SK-N-DZ (cell line): ENCODE data around the gene KRTDAP.

Experiments used
- DNase-seq: peaks from one replicate; pipeline ENCODE4 v3.0.0-alpha.2; 2015; ENCODE audit warnings: low spot score

Gene KRTDAP

DNA sequence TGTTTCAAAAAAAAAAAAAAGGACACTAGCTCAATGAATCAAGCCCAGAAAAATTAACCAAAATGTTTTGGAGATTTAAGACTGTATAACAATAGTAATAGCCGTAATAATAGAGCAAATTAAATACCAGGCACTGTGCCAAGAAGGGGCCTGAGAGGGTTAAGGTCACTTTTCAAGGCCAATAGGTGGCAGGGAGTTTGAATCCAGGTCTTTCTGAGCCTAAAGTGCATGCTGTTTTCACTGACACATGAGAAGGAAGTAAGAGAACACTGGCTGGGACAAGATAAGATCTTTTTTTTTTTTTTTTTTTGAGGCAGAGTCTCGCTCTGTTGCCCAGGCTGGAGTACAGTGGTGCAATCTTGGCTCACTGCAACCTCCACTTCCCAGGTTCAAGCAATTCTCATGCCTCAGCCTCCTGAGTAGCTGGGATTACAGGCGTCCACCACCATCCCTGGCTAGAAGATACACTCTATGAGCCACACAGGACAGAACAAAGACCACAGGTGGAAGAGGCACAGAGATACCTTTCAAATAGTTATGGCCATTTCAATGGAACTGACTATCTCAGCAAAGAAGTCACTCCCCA, 34.6 kb downstream of the KRTDAP start:
- DNase-seq = no peak

DNA sequence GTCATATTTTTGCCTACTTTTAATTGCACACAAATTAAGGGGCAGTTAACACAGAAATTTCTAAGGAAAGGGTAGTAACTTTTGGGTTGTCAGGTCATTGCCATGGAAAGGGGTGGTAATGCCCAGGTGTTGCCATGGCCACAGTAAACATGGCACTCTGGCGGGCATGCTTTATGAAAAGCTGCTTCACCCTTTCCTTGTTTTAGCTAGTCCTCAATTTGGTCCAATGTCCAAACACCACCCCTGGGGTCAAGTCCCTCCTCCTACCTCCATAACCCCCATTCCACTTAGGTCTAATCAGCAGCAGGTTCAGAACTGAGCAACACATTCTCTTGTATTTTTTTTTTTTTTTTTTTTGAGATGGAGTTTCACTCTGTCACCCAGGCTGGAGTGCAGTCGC, 35.6 kb downstream of the KRTDAP start:
- DNase-seq = no peak

DNA sequence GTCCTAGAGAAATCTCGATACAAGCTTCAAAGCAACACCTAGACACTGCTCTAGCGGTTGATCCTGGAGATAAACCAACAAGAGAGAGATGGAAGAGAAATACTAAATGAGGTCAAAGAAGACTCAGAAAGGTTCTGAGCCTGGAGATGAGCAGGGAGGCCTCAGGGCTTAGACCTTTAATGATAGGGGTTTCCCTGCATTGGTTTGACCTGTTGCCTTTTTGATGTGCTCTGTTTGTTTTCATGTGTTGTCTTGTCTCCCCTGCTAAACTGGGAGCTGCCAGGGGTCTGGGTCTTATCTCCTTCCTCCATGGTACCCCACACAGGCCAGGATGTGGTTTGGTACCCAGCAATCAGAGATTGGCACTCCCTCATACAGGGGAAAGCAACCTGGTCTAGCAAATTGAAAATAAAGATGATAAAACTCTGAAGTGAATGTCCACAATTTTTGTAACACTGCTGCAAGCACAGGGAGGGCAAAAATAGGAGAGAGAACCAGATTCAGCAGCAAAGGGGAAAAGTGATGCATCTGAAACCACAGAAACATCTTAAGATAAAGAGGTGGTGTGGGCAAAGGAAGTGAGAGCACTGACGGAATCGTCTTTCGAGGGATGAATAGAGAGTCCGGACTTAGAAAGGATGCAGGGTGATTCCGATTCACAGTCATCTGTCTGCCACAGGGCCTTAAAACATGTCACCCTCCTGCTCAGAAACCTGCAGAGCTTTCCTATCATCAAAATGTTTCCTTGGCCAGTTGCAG, 38.7 kb downstream of the KRTDAP start:
- DNase-seq = no peak

DNA sequence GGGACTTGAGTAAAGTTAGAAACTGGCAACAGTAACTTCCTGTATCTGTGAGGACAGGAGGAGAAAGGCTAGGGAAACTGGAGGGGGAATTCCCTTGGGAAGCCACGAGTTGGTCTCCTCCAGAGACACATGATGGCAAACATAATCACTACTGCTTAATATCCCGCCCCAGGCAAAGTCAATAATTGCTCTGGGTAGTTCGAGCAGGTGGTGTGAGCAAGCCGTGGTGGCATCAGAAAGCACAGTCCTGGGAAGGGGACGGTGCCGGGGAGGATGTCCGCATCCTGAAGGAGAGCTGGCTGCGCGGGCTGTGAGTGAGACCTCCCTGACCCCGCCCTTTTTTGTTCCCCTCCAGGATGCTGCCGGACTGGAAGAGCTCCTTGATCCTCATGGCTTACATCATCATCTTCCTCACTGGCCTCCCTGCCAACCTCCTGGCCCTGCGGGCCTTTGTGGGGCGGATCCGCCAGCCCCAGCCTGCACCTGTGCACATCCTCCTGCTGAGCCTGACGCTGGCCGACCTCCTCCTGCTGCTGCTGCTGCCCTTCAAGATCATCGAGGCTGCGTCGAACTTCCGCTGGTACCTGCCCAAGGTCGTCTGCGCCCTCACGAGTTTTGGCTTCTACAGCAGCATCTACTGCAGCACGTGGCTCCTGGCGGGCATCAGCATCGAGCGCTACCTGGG, 40.8 kb downstream of the KRTDAP start:
- no peak for DNase-seq

DNA sequence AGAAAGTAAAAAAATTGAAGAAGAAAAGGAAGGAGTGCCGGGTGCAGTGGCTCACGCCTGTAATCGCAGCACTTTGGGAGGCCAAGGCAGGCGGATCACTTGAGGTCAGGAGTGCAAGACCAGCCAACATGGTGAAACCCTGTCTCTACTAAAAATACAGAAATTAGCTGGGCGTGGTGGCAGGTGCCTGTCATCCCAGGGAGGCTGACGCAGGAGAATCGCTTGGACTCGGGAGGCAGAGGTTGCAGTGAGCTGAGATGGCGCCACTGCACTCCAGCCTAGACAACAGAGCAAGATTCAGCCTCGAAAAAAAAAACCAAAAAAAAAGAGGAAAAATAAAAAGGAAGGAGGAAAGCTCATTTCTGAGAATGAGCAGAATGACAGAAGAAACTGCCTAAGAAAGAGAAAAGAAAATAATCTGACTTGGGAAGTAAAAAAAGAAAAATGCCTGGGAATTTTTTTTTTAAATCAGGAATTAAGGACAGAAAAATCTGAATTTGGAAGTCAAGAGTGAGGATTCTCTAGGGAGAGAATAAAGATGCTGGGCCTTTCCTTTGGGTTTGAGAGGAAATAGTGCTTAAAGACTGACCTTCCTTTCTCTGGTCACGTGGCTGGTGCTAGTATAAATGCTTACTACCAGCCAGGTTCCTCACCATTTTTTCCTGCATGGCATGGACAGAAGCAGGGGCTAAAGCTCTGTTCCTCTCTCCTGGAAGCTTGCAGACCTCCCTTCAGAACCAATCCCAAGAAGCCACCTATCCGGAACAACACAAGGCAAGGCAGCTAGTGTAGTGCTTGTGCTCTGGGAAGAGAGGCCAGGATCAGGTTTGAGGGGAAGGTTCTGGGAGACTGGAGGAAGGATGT, 42.4 kb downstream of the KRTDAP start, which contains the start of gene FFAR2:
Gene FFAR2 (plus strand): TSS at position 652 of the 864 bp plus-strand sequence. CDS start 1,458 bp downstream, outside the sequence.
- no peak for DNase-seq

DNA sequence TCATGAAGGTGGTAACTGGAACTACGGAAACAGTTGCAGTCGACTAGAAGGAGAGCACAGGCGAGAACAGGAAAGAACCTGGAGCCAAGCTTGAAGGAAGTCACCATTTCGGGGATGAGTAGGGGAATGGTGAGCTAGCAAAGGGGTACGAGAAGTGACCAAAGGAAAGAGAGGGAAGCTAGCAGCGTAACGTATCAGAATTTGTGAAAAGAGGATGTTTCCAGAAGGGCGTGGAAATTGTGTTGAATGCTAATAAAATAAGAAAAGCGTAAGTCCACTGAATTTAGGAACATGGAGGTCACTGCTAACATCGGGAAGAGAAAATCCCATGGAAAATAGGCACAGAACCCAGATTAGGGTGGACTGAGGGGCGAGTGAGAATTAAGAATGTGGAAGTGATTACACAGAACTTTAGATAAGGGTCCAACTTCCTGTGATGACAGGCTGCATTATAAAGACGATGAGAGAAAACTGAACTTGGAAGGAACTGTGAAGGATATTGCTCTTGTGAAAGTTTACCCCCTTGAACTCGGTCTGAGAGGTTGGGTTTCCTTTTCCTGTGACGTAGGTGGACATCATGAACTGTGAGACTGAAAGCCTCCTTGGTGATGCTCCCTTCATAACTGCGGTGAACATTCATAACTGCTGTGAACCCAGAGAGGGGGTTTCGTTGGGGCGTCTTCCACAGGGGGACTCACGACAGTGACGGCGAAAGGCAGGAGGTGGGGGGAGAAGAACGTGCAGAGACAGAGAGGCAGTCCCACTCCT, 44.3 kb downstream of the KRTDAP start:
- DNase-seq = no peak

DNA sequence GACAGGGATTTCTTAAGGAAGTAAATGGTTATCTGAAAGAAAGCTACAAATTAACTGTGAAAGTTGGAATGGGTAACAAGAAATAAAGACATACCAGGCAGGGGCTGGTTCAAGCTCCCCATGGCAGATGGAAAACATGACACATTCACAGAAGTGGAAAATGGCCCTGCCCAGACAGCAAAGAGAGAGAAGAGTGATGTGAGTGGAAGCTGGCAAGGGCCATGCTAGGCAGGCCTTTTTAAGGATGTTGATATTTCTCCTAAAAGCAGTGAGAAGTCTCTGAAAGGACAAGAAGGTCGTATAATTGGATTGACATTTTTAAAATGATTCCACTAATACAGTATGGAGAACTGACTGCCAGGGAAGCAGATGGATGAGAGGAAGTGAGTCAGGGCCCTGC, 45.5 kb downstream of the KRTDAP start:
- no peak for DNase-seq

DNA sequence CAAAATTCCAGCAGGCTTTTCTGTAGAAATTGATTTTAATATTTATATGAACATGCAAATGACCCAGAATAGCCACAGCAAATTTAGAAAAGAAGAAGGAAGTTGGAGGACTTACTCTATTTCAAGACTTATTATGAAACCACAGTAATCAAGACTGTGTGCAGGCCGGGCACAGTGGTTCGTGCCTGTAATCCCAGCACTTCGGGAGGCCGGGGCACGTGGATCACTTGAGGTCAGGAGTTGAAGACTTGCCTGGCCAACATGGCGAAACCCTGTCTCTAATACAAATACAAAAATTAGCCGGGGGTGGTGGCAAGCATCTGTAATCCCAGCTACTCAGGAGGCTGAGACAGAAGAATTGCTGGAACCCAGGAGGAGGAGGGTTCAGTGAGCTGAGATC, 48.2 kb downstream of the KRTDAP start:
- DNase-seq = no peak

DNA sequence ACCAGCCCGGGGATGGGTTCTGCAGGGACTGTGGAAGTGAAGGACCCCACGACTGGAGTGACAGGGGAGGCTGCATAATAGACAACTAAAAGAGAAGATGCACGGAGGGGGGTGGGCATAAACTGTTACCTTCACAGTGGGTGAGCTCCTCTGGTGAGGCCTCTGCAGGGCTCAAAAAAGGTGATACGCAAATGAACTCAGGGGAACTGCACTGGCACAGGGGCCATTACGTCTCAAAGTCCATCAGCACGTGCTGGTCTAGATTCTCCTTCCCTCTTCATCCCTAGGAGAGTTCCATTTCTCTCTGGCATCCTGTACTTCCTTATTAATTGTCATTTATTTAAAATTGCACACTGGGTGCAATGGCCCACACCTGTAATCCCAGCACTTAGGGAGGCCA, 50.3 kb downstream of the KRTDAP start:
- DNase-seq = no peak

DNA sequence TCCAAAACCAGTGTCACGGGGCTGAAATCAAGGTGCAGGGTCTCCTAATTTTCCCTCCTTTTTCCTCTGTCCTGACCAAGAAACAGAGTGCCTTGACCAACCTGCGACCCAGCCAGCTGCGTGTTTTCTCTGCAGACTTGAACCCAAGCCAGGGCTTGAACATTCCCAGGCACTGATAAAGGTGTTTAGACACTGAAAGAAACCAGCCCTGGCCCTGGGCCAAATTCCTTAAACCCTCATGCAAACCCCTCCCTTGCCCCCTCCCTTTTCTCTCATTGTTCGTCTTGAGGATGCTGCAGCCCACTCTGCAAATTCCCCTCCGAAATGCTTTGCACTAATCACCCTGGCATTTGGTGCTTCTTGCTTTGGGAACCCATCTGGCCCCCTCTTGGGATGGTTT, 51.7 kb downstream of the KRTDAP start:
- DNase-seq = no peak

DNA sequence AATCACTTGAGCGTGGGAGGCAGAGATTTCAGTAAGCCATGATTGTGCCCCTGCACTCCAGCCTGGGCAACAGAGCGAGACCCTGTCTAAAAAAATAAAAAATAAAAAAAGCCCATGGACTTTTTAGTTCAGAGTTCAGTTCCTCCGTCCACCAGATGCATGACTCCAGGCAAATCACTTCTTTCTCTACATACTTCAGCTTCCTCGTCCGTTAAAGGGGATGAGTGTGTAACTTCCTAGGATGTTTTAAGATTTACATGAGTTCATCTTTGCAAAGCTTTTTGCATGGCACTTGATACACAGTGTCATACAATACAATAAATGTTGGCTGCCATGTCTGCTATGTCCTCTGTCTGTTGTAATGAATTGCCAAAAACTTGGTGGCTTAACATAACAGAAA, 52.2 kb downstream of the KRTDAP start:
- DNase-seq = no peak

DNA sequence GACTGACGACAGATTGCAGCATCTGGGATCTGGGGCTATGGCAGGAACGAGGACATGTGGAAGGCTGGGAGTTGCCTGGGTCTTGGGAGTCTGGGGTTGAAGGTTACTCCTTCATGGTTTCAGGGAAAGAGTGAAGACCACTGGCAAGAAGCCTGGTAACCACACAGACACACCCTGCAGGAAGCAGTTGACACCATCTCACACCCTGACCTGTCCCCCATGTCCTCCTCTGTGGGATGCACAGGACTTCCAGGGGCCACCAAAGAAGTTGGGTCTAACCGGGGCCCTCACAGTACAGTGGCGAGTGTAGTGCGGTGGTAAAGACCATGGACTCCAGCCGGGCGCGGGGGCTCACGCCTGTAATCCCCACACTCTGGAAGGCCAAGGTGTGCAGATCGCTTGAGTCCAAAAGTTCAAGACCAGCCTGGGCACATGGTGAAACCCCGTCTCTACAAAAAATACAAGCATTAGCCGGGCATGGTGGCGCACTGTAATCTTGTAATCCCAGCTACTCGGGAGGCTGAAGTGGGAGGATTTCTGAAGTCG, 52.8 kb downstream of the KRTDAP start:
- DNase-seq = no peak
